ENCODE data around the gene OR1F1.

DNA sequence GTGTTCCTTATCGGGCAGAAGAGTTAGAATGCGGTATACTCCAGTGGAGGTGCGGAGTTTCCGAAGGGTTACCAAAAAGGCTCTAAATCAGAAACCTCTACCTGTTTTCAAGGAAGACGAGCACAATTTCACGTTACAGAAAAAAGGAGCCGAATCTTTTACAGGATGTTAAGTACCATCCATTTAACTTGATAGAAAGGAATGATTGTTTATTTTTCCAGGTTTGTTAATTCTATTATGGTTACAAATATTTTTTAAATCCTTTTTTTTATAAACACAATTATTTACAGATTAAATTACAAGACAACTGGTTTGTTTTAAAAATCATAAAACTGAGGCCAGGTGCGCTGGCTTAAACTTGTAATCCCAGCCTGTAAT lies 35.0 kb upstream of the OR1F1 start:
- no peak for TF ChIP-seq SRF (IDR thresholded peaks at IDR 0.05; ENCODE audit: low read depth, low read length)
- TF ChIP-seq, protein P1, sequence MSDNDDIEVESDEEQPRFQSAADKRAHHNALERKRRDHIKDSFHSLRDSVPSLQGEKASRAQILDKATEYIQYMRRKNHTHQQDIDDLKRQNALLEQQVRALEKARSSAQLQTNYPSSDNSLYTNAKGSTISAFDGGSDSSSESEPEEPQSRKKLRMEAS (IDR thresholded peaks at IDR 0.05), result no peak
- TF ChIP-seq, protein P2, sequence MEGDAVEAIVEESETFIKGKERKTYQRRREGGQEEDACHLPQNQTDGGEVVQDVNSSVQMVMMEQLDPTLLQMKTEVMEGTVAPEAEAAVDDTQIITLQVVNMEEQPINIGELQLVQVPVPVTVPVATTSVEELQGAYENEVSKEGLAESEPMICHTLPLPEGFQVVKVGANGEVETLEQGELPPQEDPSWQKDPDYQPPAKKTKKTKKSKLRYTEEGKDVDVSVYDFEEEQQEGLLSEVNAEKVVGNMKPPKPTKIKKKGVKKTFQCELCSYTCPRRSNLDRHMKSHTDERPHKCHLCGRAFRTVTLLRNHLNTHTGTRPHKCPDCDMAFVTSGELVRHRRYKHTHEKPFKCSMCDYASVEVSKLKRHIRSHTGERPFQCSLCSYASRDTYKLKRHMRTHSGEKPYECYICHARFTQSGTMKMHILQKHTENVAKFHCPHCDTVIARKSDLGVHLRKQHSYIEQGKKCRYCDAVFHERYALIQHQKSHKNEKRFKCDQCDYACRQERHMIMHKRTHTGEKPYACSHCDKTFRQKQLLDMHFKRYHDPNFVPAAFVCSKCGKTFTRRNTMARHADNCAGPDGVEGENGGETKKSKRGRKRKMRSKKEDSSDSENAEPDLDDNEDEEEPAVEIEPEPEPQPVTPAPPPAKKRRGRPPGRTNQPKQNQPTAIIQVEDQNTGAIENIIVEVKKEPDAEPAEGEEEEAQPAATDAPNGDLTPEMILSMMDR (IDR thresholded peaks at IDR 0.05; ENCODE audit: control extremely low read depth in 1 of 3, insufficient read depth in 1 of 3, low read depth in 1 of 3, low read length in 3 of 3), result no peak
- no peak for TF ChIP-seq RAD21 (IDR thresholded peaks at IDR 0.05 in 1 of 2, conservative IDR thresholded peaks at IDR 0.05 in 1 of 2; ENCODE audit: low read depth in 2 of 2, low read length in 2 of 2)
- TF ChIP-seq POLR2AphosphoS5 (IDR thresholded peaks at IDR 0.05; ENCODE audit: low read depth, low read length), result no peak
- TF ChIP-seq EZH2 (IDR thresholded peaks at IDR 0.05; ENCODE audit: low read depth, low read length, severe bottlenecking), result no peak
- no peak for TF ChIP-seq POLR2A (IDR thresholded peaks at IDR 0.05; ENCODE audit: control extremely low read depth in 1 of 2, low read depth in 2 of 2, low read length in 2 of 2)
- no peak for TF ChIP-seq CHD2 (IDR thresholded peaks at IDR 0.05; ENCODE audit: low read length)
- no peak for TF ChIP-seq KDM1A (IDR thresholded peaks at IDR 0.05; ENCODE audit: borderline replicate concordance, low read length)
- TF ChIP-seq SIN3A (conservative IDR thresholded peaks at IDR 0.05 in 1 of 2, IDR thresholded peaks at IDR 0.05 in 1 of 2; ENCODE audit: low read depth in 1 of 2, low read length in 2 of 2), result no peak
- no peak for TF ChIP-seq TCF12 (IDR thresholded peaks at IDR 0.05; ENCODE audit: low read depth, low read length)
- no peak for TF ChIP-seq RNF2 (IDR thresholded peaks at IDR 0.05; ENCODE audit: borderline replicate concordance, low read depth, low read length, missing control alignments, poor library complexity, severe bottlenecking)
- TF ChIP-seq CEBPB (IDR thresholded peaks at IDR 0.05; ENCODE audit: low read depth, low read length), result no peak
